ENCODE data around the gene ITPR1. TPM values are rescaled to one million over a fixed set of nuclear protein-coding genes. Genes with fewer than 3 reads are reported as not detected.

Gene ITPR1
- total and polyA plus RNA-seq, 3 experiments from 2014 or later, result 14.9 to 85.8 (median 82.6) TPM

GRCh38 chr3:4720316-4721075 is 227.3 kb downstream of the ITPR1 start:
- peak in 2 of 5 donors; percentile 16 to 21 for DNase-seq
- H3K27me3 Mint-ChIP-seq, result no peaks in the 10 kb centered on the region
- peaks cover 0 to 26% (median 2%) of the 10 kb centered on the region in 3 donors for H3K4me1 Mint-ChIP-seq
- no peaks in the 10 kb centered on the region for H3K9me3 ChIP-seq (ENCODE audit: low read length)
- no peak overlapping the region for H3K4me3 Mint-ChIP-seq
- CTCF ChIA-PET, result interaction anchor here (0.9 to 2.0 kb wide), 7 partner anchors 9 to 339 kb away, joined by 3 to 16 read pairs (median 3); no protein-coding TSS in a partner anchor
- no peaks in the 10 kb centered on the region for H3K9me3 Mint-ChIP-seq
- POLR2A ChIA-PET, result no interaction called here
- H3K4me1 ChIP-seq (ENCODE audit: insufficient read depth, low read length), result no peaks in the 10 kb centered on the region
- no peak overlapping the region for H3K4me3 ChIP-seq (ENCODE audit: low read length)
- H3K27ac Mint-ChIP-seq, result peak overlapping the region in 5 of 8 donors; percentile 10 to 81 (median 62)
- H3K27ac ChIP-seq (ENCODE audit: low read depth, low read length), result no peak overlapping the region
- no peaks in the 10 kb centered on the region for H3K27me3 ChIP-seq (ENCODE audit: insufficient read depth, low read length, poor library complexity, severe bottlenecking)
- H3K36me3 Mint-ChIP-seq, result peaks cover 0 to 72% (median 18%) of the 10 kb centered on the region in 3 donors
- H3K36me3 ChIP-seq (ENCODE audit: insufficient read depth, low read length), result no peaks in the 10 kb centered on the region

- no peak overlapping the region for H3K27ac ChIP-seq (ENCODE audit: low read depth, low read length)
- no peaks in the 10 kb centered on the region for H3K4me1 ChIP-seq (ENCODE audit: insufficient read depth, low read length)
- Mint-ChIP-seq H3K4me1 (peaks cover 0 to 26% (median 2%) of the 10 kb centered on the region in 3 donors), H3K36me3 (peaks cover 0 to 71% (median 21%) of the 10 kb centered on the region in 3 donors), H3K27ac (peak overlapping the region in 6 of 8 donors; percentile 2 to 86 (median 56)), H3K9me3 (no peaks in the 10 kb centered on the region), H3K4me3 (no peak overlapping the region), H3K27me3 (no peaks in the 10 kb centered on the region)
- no peaks in the 10 kb centered on the region for H3K36me3 ChIP-seq (ENCODE audit: insufficient read depth, low read length)
- H3K27me3 ChIP-seq (ENCODE audit: insufficient read depth, low read length, poor library complexity, severe bottlenecking), result no peaks in the 10 kb centered on the region
- H3K9me3 ChIP-seq (ENCODE audit: low read length), result no peaks in the 10 kb centered on the region
- no peak overlapping the region for H3K4me3 ChIP-seq (ENCODE audit: low read length)
- no peak for DNase-seq
- CTCF ChIA-PET, result interaction anchor here (2.0 kb wide), 1 partner anchor 10 kb away, joined by 16 read pairs; no protein-coding TSS in a partner anchor
- POLR2A ChIA-PET, result no interaction called here
These were observed 228.4 kb downstream of the ITPR1 start for GRCh38 chr3:4721511-4721911.

- Histone ChIP-seq H3K36me3 (ENCODE audit: insufficient read depth, low read length) (no peaks in the 10 kb centered on the region), H3K27ac (ENCODE audit: low read depth, low read length) (no peak overlapping the region), H3K9me3 (ENCODE audit: low read length) (no peaks in the 10 kb centered on the region), H3K4me1 (ENCODE audit: insufficient read depth, low read length) (no peaks in the 10 kb centered on the region), H3K27me3 (ENCODE audit: insufficient read depth, low read length, poor library complexity, severe bottlenecking) (no peaks in the 10 kb centered on the region), H3K4me3 (ENCODE audit: low read length) (no peak overlapping the region)
- no peaks in the 10 kb centered on the region for H3K27me3 Mint-ChIP-seq
- peak overlapping the region in 4 of 8 donors; percentile 2 to 86 (median 72) for H3K27ac Mint-ChIP-seq
- no peaks in the 10 kb centered on the region for H3K9me3 Mint-ChIP-seq
- ChIA-PET POLR2A (no interaction called here), CTCF (interaction anchor here (1.2 kb wide), 1 partner anchor 254 kb away, joined by 3 read pairs; no protein-coding TSS in a partner anchor)
- peaks cover 0 to 71% (median 22%) of the 10 kb centered on the region in 3 donors for H3K36me3 Mint-ChIP-seq
- DNase-seq, result no peak
- peaks cover 0 to 26% (median 2%) of the 10 kb centered on the region in 3 donors for H3K4me1 Mint-ChIP-seq
- no peak overlapping the region for H3K4me3 Mint-ChIP-seq
These were observed 229.0 kb downstream of the ITPR1 start for GRCh38 chr3:4722103-4722502.

- H3K27me3 ChIP-seq (ENCODE audit: insufficient read depth, low read length, poor library complexity, severe bottlenecking), result no peaks in the 10 kb centered on the region
- H3K27ac Mint-ChIP-seq, result peak overlapping the region in 1 of 8 donors; percentile 14
- no peaks in the 10 kb centered on the region for H3K36me3 ChIP-seq (ENCODE audit: insufficient read depth, low read length)
- H3K9me3 Mint-ChIP-seq, result no peaks in the 10 kb centered on the region
- no peak overlapping the region for H3K4me3 Mint-ChIP-seq
- no peaks in the 10 kb centered on the region for H3K9me3 ChIP-seq (ENCODE audit: low read length)
- POLR2A ChIA-PET, result interaction anchor here (0.6 kb wide), 1 partner anchor 61 kb away, joined by 3 read pairs; no protein-coding TSS in a partner anchor
- H3K27ac ChIP-seq (ENCODE audit: low read depth, low read length), result no peak overlapping the region
- peaks cover 0 to 26% (median 2%) of the 10 kb centered on the region in 3 donors for H3K4me1 Mint-ChIP-seq
- H3K4me1 ChIP-seq (ENCODE audit: insufficient read depth, low read length), result no peaks in the 10 kb centered on the region
- no peak for DNase-seq
- peaks cover 0 to 64% (median 20%) of the 10 kb centered on the region in 3 donors for H3K36me3 Mint-ChIP-seq
- CTCF ChIA-PET, result interaction anchor here (1.8 kb wide), 1 partner anchor 12 kb away, joined by 4 read pairs; no protein-coding TSS in a partner anchor
- no peak overlapping the region for H3K4me3 ChIP-seq (ENCODE audit: low read length)
- H3K27me3 Mint-ChIP-seq, result no peaks in the 10 kb centered on the region
These were observed 231.0 kb downstream of the ITPR1 start for GRCh38 chr3:4724051-4724629.

GRCh38 chr3:4726549-4726948 is 233.4 kb downstream of the ITPR1 start:
- no peaks in the 10 kb centered on the region for H3K27me3 ChIP-seq (ENCODE audit: insufficient read depth, low read length, poor library complexity, severe bottlenecking)
- Mint-ChIP-seq H3K9me3 (no peaks in the 10 kb centered on the region), H3K4me1 (peaks cover 0 to 8% (median 0%) of the 10 kb centered on the region in 3 donors), H3K4me3 (no peak overlapping the region), H3K27ac (no peak overlapping the region), H3K27me3 (no peaks in the 10 kb centered on the region), H3K36me3 (peaks cover 0 to 54% (median 20%) of the 10 kb centered on the region in 3 donors)
- no peak overlapping the region for H3K27ac ChIP-seq (ENCODE audit: low read depth, low read length)
- POLR2A ChIA-PET, result no interaction called here
- CTCF ChIA-PET, result interaction anchor here (1.8 kb wide), 1 partner anchor 15 kb away, joined by 7 read pairs; no protein-coding TSS in a partner anchor
- no peaks in the 10 kb centered on the region for H3K4me1 ChIP-seq (ENCODE audit: insufficient read depth, low read length)
- H3K36me3 ChIP-seq (ENCODE audit: insufficient read depth, low read length), result no peaks in the 10 kb centered on the region
- H3K9me3 ChIP-seq (ENCODE audit: low read length), result no peaks in the 10 kb centered on the region
- no peak for DNase-seq
- no peak overlapping the region for H3K4me3 ChIP-seq (ENCODE audit: low read length)

GRCh38 chr3:4729061-4729973 is 236.2 kb downstream of the ITPR1 start:
- peaks cover 4 to 64% (median 21%) of the 10 kb centered on the region in 3 donors for H3K36me3 Mint-ChIP-seq
- peak overlapping the region in 3 of 8 donors; percentile 4 to 61 (median 11) for H3K27ac Mint-ChIP-seq
- H3K27me3 Mint-ChIP-seq, result no peaks in the 10 kb centered on the region
- ChIA-PET CTCF (interaction anchor here (0.9 kb wide), 1 partner anchor 18 kb away, joined by 4 read pairs; no protein-coding TSS in a partner anchor), POLR2A (no interaction called here)
- Histone ChIP-seq H3K4me3 (ENCODE audit: low read length) (no peak overlapping the region), H3K27me3 (ENCODE audit: insufficient read depth, low read length, poor library complexity, severe bottlenecking) (no peaks in the 10 kb centered on the region), H3K9me3 (ENCODE audit: low read length) (no peaks in the 10 kb centered on the region), H3K27ac (ENCODE audit: low read depth, low read length) (no peak overlapping the region), H3K36me3 (ENCODE audit: insufficient read depth, low read length) (no peaks in the 10 kb centered on the region), H3K4me1 (ENCODE audit: insufficient read depth, low read length) (no peaks in the 10 kb centered on the region)
- DNase-seq, result no peak
- no peaks in the 10 kb centered on the region for H3K9me3 Mint-ChIP-seq
- H3K4me1 Mint-ChIP-seq, result peaks cover 0 to 3% (median 0%) of the 10 kb centered on the region in 3 donors
- no peak overlapping the region for H3K4me3 Mint-ChIP-seq

- DNase-seq, result no peak
- no peak overlapping the region for H3K4me3 Mint-ChIP-seq
- no peaks in the 10 kb centered on the region for H3K27me3 Mint-ChIP-seq
- H3K9me3 ChIP-seq (ENCODE audit: low read length), result no peaks in the 10 kb centered on the region
- no peak overlapping the region for H3K27ac ChIP-seq (ENCODE audit: low read depth, low read length)
- no peaks in the 10 kb centered on the region for H3K9me3 Mint-ChIP-seq
- POLR2A ChIA-PET, result no interaction called here
- no peaks in the 10 kb centered on the region for H3K36me3 ChIP-seq (ENCODE audit: insufficient read depth, low read length)
- H3K4me1 ChIP-seq (ENCODE audit: insufficient read depth, low read length), result no peaks in the 10 kb centered on the region
- H3K4me3 ChIP-seq (ENCODE audit: low read length), result no peak overlapping the region
- H3K27me3 ChIP-seq (ENCODE audit: insufficient read depth, low read length, poor library complexity, severe bottlenecking), result no peaks in the 10 kb centered on the region
- peaks cover 0 to 7% (median 0%) of the 10 kb centered on the region in 3 donors for H3K4me1 Mint-ChIP-seq
- H3K27ac Mint-ChIP-seq, result peak overlapping the region in 1 of 8 donors; percentile 51
- H3K36me3 Mint-ChIP-seq, result peaks cover 4 to 63% (median 13%) of the 10 kb centered on the region in 3 donors
- CTCF ChIA-PET, result no interaction called here
These were observed 237.6 kb downstream of the ITPR1 start for GRCh38 chr3:4730719-4731118.

Measured in CD8-positive, alpha-beta memory T cell (primary cell).